Activated B cell treated with CpG ODN at 0.5 μM for 24 hours (primary cell): ENCODE measurements around the gene PANX2. TPM values are rescaled to one million over a fixed set of nuclear protein-coding genes. Genes with fewer than 3 reads are reported as not detected.
"Not testable (repeated sequence)": the region's sequence is repeated elsewhere in the genome, so short reads cannot be mapped to it uniquely, and the experiment has no call there.

ENCODE experiments used
- ATAC-seq: fragments of 200-7000 bp; cut with Tn5 transposase; one replicate; pipeline ENCODE4 v1.10.0; 2021; ENCODE audit warnings: low read depth, mild to moderate bottlenecking, moderate library complexity
- CTCF ChIA-PET: fragments of 350-600 bp; sonication (Branson Sonifier 250); formaldehyde crosslinking; loops from one replicate; lab custom pipeline; 2021; ENCODE audit warnings: antibody characterized with exemption; lab: Charles Lee
- POLR2A ChIA-PET: fragments of 350-600 bp; sonication (Branson Sonifier 250); formaldehyde crosslinking; loops from one replicate; lab custom pipeline; 2021; ENCODE audit warnings: antibody characterized with exemption; lab: Charles Lee
- DNase-seq: peaks from one replicate; pipeline ENCODE4 v3.0.0; 2022
- H3K27ac Mint-ChIP-seq: one replicate; pipeline ENCODE4 v1.8.0; 2020; ENCODE audit warnings: mixed read lengths
- H3K27me3 Mint-ChIP-seq: one replicate; pipeline ENCODE4 v1.8.0; 2021; ENCODE audit warnings: mixed read lengths
- H3K36me3 Mint-ChIP-seq: one replicate; pipeline ENCODE4 v1.8.0; 2021; ENCODE audit warnings: low read depth, mixed read lengths
- H3K4me1 Mint-ChIP-seq: one replicate; pipeline ENCODE4 v1.8.0; 2021; ENCODE audit warnings: mixed read lengths
- H3K4me3 Mint-ChIP-seq: one replicate; pipeline ENCODE4 v1.8.0; 2020; ENCODE audit warnings: mild to moderate bottlenecking, mixed read lengths
- H3K9me3 Mint-ChIP-seq: one replicate; pipeline ENCODE4 v1.8.0; 2020; ENCODE audit warnings: mixed read lengths
- intact Hi-C: fragments of 100-400 bp; cut with micrococcal nuclease; formaldehyde crosslinking; loops from one replicate; pipeline ENCODE4 v1.15.1; 2024
- total RNA-seq: library from RNA; stranded (reverse); gene quantifications from 2 replicates; pipeline ENCODE4 v1.2.3, GENCODE V29; 2022
- TF ChIP-seq, protein P1 (sequence below): fragments of 200-600 bp; IDR thresholded peaks from one replicate; pipeline ENCODE4 v1.8.0; 2022; ENCODE audit warnings: antibody characterized with exemption, mild to moderate bottlenecking

The PANX2 gene
- total RNA-seq, 1 donor from 2014 or later, result 0.27 TPM

DNA sequence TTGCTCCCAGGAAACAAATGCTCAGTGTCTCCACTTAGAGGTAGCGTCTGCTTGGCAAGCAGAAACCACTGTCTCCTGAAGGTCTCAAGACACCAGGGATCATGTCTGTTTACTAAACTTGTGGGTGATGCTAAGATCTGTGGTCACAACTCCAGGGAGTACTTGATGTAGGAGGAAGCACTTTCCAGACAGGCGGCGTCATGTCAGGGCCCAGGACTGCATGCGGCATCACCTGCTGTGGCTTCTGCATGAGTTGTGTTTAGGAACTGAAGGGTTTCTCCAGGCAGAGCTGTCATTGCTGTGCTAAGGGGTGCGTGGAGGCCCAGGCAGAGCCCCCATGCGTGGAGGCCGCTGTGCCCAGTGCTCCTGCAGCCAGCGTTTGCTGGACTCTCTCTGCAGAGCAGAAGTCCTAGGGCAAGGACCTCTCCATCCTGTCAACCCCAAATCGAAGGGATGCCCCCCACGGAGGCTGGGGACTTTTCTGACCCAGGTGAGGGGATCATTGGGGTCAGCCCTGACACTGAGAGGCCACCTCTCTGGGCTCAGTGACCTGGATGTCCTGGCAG, 8.1 kb upstream of the PANX2 start:
- DNase-seq, result no peak
- ATAC-seq, result no peak
- TF ChIP-seq, protein P1, sequence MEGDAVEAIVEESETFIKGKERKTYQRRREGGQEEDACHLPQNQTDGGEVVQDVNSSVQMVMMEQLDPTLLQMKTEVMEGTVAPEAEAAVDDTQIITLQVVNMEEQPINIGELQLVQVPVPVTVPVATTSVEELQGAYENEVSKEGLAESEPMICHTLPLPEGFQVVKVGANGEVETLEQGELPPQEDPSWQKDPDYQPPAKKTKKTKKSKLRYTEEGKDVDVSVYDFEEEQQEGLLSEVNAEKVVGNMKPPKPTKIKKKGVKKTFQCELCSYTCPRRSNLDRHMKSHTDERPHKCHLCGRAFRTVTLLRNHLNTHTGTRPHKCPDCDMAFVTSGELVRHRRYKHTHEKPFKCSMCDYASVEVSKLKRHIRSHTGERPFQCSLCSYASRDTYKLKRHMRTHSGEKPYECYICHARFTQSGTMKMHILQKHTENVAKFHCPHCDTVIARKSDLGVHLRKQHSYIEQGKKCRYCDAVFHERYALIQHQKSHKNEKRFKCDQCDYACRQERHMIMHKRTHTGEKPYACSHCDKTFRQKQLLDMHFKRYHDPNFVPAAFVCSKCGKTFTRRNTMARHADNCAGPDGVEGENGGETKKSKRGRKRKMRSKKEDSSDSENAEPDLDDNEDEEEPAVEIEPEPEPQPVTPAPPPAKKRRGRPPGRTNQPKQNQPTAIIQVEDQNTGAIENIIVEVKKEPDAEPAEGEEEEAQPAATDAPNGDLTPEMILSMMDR, result no peak
- intact Hi-C loops, result no loop called here
- Mint-ChIP-seq H3K4me1 (no peaks in the 10 kb centered on the region), H3K27me3 (peaks cover 21% of the 10 kb centered on the region), H3K4me3 (no peak overlapping the region), H3K9me3 (no peaks in the 10 kb centered on the region), H3K36me3 (no peaks in the 10 kb centered on the region), H3K27ac (no peak overlapping the region)
- CTCF ChIA-PET, result no interaction called here
- POLR2A ChIA-PET, result no interaction called here

DNA sequence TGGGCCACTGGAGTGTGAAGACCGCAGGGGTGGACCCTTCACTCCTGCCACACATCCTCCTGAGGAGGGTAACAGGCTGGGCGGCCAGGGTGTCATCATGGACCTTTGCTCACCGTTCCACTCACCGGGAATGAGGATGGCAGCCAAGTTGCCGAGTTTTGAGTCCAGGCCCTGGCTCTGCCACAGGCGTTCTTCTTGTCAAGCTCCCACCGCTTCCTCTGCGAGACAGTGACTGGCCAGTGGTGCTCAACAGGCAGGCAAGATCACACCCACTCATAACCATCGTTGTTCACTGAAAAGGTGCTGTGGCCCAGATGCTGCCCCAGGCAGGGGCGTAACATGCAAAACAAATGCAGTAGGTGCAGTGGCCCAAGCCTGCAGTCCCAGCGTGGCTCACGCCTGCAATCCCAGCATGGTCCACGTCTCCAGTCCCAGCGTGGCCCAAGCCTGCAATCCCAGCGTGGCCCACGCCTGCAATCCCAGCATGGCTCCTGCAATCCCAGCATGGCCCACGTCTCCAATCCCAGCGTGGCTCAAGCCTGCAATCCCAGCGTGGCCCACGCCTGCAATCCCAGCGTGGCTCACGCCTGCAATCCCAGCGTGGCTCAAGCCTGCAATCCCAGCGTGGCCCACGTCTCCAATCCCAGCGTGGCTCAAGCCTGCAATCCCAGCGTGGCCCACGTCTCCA, 5.0 kb upstream of the PANX2 start:
- H3K36me3 Mint-ChIP-seq, result no peaks in the 10 kb centered on the region
- intact Hi-C loops, result no loop called here
- peaks cover 7% of the 10 kb centered on the region for H3K4me1 Mint-ChIP-seq
- ChIA-PET CTCF (no interaction called here), POLR2A (interaction anchor here (1.1 kb wide), 1 partner anchor 8 kb away, joined by 3 read pairs; no protein-coding TSS in a partner anchor)
- H3K27ac Mint-ChIP-seq, result no peak overlapping the region
- H3K9me3 Mint-ChIP-seq, result no peaks in the 10 kb centered on the region
- H3K27me3 Mint-ChIP-seq, result peaks cover 32% of the 10 kb centered on the region
- TF ChIP-seq, protein P1, result no peak
- DNase-seq (no peak), ATAC-seq (no peak)
- no peak overlapping the region for H3K4me3 Mint-ChIP-seq

DNA sequence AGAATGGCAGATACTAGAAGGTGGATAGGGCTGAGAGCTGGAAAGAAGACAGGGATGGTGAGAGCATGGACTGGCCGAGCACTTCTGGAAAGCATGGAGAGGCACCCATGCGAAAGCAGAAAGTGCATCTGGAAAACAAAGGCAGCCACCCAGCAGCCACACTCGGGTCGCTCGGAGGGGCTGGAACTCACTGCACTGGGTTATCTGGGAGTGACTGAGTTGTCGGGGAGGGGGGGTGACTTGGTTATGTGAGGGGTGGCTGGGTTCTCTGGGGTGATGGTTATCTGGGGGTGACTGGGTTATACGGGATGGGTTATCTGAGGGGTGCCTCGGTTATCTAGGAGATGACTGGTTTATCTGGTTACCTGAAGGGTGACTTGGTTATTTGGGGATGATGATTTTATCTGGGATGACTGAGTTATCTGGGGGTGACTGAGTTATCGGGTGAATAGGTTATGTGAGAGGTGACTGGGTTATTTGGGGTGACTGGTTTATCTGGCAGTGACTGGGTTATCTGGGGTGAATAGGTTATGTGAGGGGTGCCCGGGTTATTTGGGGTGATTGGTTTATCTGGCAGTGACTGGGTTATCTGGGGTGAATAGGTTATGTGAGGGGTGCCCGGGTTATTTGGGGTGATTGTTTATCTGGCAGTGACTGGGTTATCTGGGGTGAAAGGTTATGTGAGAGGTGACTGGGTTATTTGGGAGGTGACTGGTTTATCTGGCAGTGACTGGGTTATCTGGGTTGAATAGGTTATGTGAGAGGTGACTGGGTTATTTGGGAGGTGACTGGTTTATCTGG, 2.6 kb upstream of the PANX2 start:
- peaks cover 17% of the 10 kb centered on the region for H3K4me1 Mint-ChIP-seq
- no peak for ATAC-seq
- H3K9me3 Mint-ChIP-seq, result no peaks in the 10 kb centered on the region
- no peaks in the 10 kb centered on the region for H3K36me3 Mint-ChIP-seq
- H3K27me3 Mint-ChIP-seq, result peaks cover 30% of the 10 kb centered on the region
- H3K27ac Mint-ChIP-seq, result no peak overlapping the region
- intact Hi-C loops, result no loop called here
- TF ChIP-seq, protein P1, result no peak
- H3K4me3 Mint-ChIP-seq, result no peak overlapping the region
- ChIA-PET POLR2A (interaction anchor here (0.6 kb wide), 1 partner anchor 373 kb away, joined by 6 read pairs; no protein-coding TSS in a partner anchor), CTCF (no interaction called here)
- no peak for DNase-seq

DNA sequence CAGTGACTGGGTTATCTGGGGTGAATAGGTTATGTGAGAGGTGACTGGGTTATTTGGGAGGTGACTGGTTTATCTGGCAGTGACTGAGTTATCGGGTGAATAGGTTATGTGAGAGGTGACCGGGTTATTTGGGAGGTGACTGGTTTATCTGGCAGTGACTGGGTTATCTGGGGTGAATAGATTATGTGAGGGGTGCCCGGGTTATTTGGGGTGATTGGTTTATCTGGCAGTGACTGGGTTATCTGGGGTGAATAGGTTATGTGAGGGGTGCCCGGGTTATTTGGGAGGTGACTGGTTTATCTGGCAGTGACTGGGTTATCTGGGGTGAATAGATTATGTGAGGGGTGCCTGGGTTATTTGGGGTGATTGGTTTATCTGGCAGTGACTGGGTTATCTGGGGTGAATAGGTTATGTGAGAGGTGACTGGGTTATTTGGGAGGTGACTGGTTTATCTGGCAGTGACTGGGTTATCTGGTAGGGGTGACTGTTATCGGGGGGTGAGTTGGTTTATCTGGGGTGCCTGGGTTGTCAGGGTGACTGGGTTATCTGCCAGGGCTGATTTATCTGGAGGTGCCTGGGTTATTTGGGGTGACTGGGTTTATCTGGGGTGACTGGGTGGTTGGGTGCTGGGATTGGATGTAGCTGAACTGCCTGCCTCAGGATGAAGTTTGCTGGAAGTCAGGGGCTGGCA, 1.9 kb upstream of the PANX2 start:
- POLR2A ChIA-PET, H3K27ac Mint-ChIP-seq: not testable (repeated sequence)

DNA sequence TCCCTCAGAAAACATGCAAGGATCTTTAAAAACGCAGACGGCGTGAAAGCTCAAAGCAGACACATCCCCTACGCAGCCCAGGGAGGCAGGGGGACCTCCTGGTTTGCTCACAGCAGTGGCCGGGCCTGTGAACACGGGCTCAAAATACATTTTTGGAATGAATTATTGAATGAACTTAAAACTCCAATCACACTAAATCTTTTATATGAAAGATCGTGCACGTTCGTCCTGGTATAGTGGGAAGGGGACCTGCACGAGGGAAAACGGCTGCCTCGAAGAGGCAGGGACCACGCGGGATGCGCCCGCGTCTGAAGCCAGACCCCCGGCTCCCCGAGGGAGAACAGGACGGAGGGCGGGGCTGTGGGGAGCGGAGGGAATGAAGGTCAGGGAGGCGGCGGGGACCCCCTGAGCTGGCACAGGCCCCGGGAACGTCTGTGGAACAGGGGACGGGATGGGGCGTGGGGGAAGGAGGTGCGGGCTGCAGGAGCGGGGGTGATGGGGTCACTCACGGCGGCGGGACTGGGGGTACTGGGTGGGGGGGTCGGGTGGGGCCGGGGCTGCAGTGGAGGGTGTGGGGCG, 1.3 kb upstream of the PANX2 start:
- ChIA-PET CTCF (no interaction called here), POLR2A (no interaction called here)
- no peak for DNase-seq
- ATAC-seq, result no peak
- no peaks in the 10 kb centered on the region for H3K9me3 Mint-ChIP-seq
- TF ChIP-seq, protein P1, result no peak
- H3K4me1 Mint-ChIP-seq, result peaks cover 27% of the 10 kb centered on the region
- no peak overlapping the region for H3K27ac Mint-ChIP-seq
- no peaks in the 10 kb centered on the region for H3K36me3 Mint-ChIP-seq
- H3K27me3 Mint-ChIP-seq, result peaks cover 28% of the 10 kb centered on the region
- intact Hi-C loops, result no loop called here
- H3K4me3 Mint-ChIP-seq, result peak overlapping the region; percentile 73

More for the DNA sequence above, 1.9 kb upstream of the PANX2 start:
- DNase-seq, H3K36me3 Mint-ChIP-seq, ATAC-seq, H3K9me3 Mint-ChIP-seq, CTCF ChIA-PET, intact Hi-C loops: not testable (repeated sequence)
- Mint-ChIP-seq H3K27me3 (peaks cover 28% of the 10 kb centered on the region), H3K4me1 (peaks cover 25% of the 10 kb centered on the region), H3K4me3 (peak overlapping the region; percentile 73)
